Measurements from ENCODE around the gene TRIM26.

- TF ChIP-seq EGR1 (IDR thresholded peaks at IDR 0.05) (no peak), YY1 (IDR thresholded peaks at IDR 0.05; ENCODE audit: low read depth) (no peak), REST (IDR thresholded peaks at IDR 0.05; ENCODE audit: low read depth) (no peak), TAF1 (IDR thresholded peaks at IDR 0.05; ENCODE audit: low read depth) (no peak), TEAD4 (IDR thresholded peaks at IDR 0.05) (no peak), MAX (IDR thresholded peaks at IDR 0.05) (no peak), TCF12 (IDR thresholded peaks at IDR 0.05; ENCODE audit: low read depth) (no peak)
Observed at GRCh38 chr6:30160785-30161531, 52.2 kb downstream of the TRIM26 start, which contains the start of gene TRIM10.

Measured in Ishikawa (cell line).